Subcutaneous abdominal adipose tissue (tissue), 5 donors: ENCODE results near the gene RFX2.
"Not testable (repeated sequence)": the region's sequence is repeated elsewhere in the genome, so short reads cannot be mapped to it uniquely, and the experiment has no call there.

Experiments used
- H3K27ac ChIP-seq: one replicate; pipeline ENCODE4 v1.7.0; 2013; ENCODE audit warnings: low read depth, mild to moderate bottlenecking, inconsistent platforms, low read length, moderate library complexity
- H3K27me3 ChIP-seq, 5 donors: one replicate each; pipeline ENCODE4 v1.7.0; 2013; ENCODE audit warnings: low read length in 5 of 5, inconsistent platforms in 1 of 5; ENCODE audit not compliant: control insufficient read depth in 5 of 5, insufficient read depth in 4 of 5
- H3K36me3 ChIP-seq, 5 donors: one replicate each; pipeline ENCODE4 v1.7.0; 2013; ENCODE audit warnings: low read length in 5 of 5; ENCODE audit not compliant: control insufficient read depth in 5 of 5, insufficient read depth in 5 of 5
- H3K4me1 ChIP-seq, 5 donors: one replicate each; pipeline ENCODE4 v1.7.0; 2013; ENCODE audit warnings: low read length in 5 of 5, mild to moderate bottlenecking in 3 of 5, moderate library complexity in 1 of 5; ENCODE audit not compliant: control insufficient read depth in 5 of 5, insufficient read depth in 5 of 5
- H3K4me3 ChIP-seq, 5 donors: one replicate each; pipeline ENCODE4 v1.7.0; 2013; ENCODE audit warnings: low read length in 5 of 5, low read depth in 1 of 5
- H3K9ac ChIP-seq, 5 donors: one replicate each; pipeline ENCODE4 v1.7.0; 2013; ENCODE audit warnings: low read length in 5 of 5, mild to moderate bottlenecking in 4 of 5, moderate library complexity in 3 of 5
- H3K9me3 ChIP-seq, 5 donors: one replicate each; pipeline ENCODE4 v1.7.0; 2013; ENCODE audit warnings: low read length in 5 of 5; ENCODE audit not compliant: control insufficient read depth in 5 of 5
- donor health status: healthy.
- donor health status: healthy.
- donor health status: healthy.
- donor health status: healthy.
- donor health status: healthy.

Gene RFX2

DNA sequence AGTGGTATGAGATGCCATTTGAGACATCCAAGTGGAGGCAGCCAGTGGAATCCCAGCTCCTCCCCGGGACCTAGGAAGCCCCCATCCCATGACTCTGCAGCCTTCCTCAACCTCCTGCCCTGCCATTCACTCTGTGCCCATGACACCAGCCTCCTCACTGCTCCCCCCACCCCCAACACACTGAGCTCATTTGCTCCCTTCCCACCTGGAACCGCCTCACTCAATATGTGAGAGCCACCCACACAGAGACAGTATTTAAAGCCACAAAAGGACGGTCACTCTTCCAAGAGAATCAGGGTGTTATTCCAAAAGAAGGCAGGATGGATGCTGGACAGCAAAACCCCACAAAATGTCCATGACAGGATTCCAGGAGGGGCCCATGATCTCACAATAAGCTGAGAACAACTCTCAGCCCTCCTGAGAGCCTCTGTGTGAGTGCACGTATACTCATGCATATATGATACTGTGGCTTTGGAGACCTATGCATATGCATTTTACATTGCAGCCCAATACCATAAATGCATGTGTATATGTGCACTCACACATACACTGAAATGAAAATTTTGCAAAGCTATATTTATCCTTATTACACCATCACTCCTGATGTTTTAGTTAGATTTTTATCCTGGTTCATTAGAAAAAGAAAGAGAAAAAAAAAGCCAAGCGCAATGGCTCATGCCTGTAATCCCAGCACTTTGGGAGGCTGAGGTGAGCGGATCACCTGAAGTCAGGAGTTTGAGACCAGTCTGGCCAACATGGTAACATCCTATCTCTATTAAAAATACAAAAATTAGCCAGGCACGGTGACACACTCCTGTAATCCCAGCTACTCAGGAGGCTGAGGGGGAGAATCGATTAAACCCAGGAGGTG, 121.5 kb downstream of the RFX2 start:
- Histone ChIP-seq H3K36me3 (peaks cover 0 to 4% (median 0%) of the 10 kb centered on the region in 5 donors), H3K4me1 (peaks cover 0 to 15% (median 12%) of the 10 kb centered on the region in 5 donors), H3K27ac (no peak overlapping the region), H3K9me3 (peaks cover 0 to 3% (median 0%) of the 10 kb centered on the region in 5 donors), H3K4me3 (no peak overlapping the region), H3K9ac (no peak overlapping the region), H3K27me3 (peaks cover 0 to 3% (median 0%) of the 10 kb centered on the region in 5 donors)

DNA sequence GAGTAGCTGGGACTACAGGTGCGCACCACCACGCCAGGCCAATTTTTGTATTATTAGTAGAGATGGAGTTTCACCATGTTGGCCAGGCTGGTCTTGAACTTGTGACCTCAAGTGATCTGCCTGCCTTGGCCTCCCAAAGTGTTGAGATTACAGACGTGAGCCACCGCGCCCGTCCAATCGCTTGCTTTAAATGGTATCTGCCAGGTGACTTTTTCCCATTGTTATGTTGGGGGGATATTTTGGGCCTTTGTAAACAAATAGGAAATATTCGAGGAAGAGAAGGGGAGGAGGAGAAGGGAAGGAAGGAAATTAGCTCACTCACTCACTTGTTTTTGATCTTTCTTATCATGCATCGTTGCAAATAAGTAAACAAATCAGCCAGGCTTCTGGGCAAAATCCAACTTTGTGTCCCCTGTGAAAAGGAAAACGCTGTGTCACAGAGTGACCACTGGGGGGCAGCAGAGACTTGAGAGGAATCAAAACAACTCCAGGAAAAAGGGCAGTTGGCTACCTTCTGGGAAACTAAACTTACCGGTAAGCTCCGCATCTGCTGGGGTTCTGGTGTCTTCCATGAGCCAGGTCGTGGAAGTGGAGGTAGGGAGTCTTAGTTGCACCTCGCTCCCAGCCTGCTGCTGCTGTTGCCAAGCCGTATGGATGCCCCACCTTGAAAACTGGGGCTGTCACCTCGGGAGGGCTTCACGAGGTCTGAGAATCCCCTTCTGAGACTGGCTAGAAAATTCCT, 123.1 kb downstream of the RFX2 start:
- peaks cover 0 to 3% (median 0%) of the 10 kb centered on the region in 5 donors for H3K9me3 ChIP-seq
- H3K27me3 ChIP-seq = peaks cover 0 to 3% (median 0%) of the 10 kb centered on the region in 5 donors
- no peaks in the 10 kb centered on the region for H3K36me3 ChIP-seq
- H3K4me3 ChIP-seq = peak overlapping the region; percentile 48 to 73 (median 63)
- peak overlapping the region in 4 of 5 donors; percentile 6 to 67 (median 56) for H3K9ac ChIP-seq
- H3K27ac ChIP-seq = no peak overlapping the region
- peaks cover 0 to 15% (median 10%) of the 10 kb centered on the region in 5 donors for H3K4me1 ChIP-seq

DNA sequence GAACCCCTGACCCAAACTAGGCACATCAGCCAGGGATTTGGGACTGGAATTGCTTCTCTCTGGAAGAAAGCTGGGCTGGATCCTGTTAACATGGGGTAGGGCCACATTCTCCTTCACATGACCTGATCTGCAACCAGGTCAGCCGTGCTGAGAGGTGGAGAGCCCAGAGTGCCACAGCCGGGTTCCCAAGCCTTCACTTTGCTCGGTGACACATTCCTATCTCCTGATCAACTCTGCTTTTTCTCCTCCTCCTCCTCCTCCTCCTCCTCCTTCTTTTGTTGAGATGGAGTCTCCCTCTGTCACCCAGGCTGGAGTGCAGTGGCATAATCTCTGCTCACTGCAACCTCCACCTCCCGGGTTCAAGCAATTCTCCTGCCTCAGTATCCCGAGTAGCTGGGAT, 124.5 kb downstream of the RFX2 start:
- not testable (repeated sequence) for H3K27ac ChIP-seq, H3K9ac ChIP-seq, H3K36me3 ChIP-seq, H3K4me3 ChIP-seq, H3K9me3 ChIP-seq, H3K27me3 ChIP-seq
- peaks cover 0 to 15% (median 10%) of the 10 kb centered on the region in 5 donors for H3K4me1 ChIP-seq

- no peak overlapping the region for H3K4me3 ChIP-seq
Observed at GRCh38 chr19:5985098-5985783, 125.1 kb downstream of the RFX2 start.

GRCh38 chr19:5984600-5984999, 125.7 kb downstream of the RFX2 start:
- Histone ChIP-seq H3K9me3 (no peaks in the 10 kb centered on the region), H3K27me3 (peaks cover 0 to 3% (median 0%) of the 10 kb centered on the region in 5 donors), H3K4me1 (peaks cover under 1 to 15% (median 10%) of the 10 kb centered on the region in 5 donors), H3K36me3 (no peaks in the 10 kb centered on the region), H3K4me3 (no peak overlapping the region), H3K27ac (no peak overlapping the region), H3K9ac (no peak overlapping the region)

More at GRCh38 chr19:5985098-5985783, 125.1 kb downstream of the RFX2 start:
- H3K9me3 ChIP-seq = no peaks in the 10 kb centered on the region
- H3K27ac ChIP-seq = no peak overlapping the region
- no peaks in the 10 kb centered on the region for H3K36me3 ChIP-seq
- H3K27me3 ChIP-seq = peaks cover 0 to 3% (median 0%) of the 10 kb centered on the region in 5 donors
- no peak overlapping the region for H3K9ac ChIP-seq
- peaks cover 0 to 15% (median 10%) of the 10 kb centered on the region in 5 donors for H3K4me1 ChIP-seq

- H3K9me3 ChIP-seq = no peaks in the 10 kb centered on the region
- H3K27ac ChIP-seq = no peak overlapping the region
- H3K4me1 ChIP-seq = peaks cover 2 to 23% (median 17%) of the 10 kb centered on the region in 5 donors
- H3K36me3 ChIP-seq = no peaks in the 10 kb centered on the region
- H3K27me3 ChIP-seq = peaks cover 0 to 1% (median 0%) of the 10 kb centered on the region in 5 donors
- H3K4me3 ChIP-seq = no peak overlapping the region
- no peak overlapping the region for H3K9ac ChIP-seq
Observed at GRCh38 chr19:5983367-5983955, 126.8 kb downstream of the RFX2 start.

- Histone ChIP-seq H3K27me3 (no peaks in the 10 kb centered on the region), H3K9me3 (no peaks in the 10 kb centered on the region), H3K4me1 (peaks cover 6 to 49% (median 29%) of the 10 kb centered on the region in 5 donors), H3K9ac (peak overlapping the region in 4 of 5 donors; percentile 64 to 96 (median 83)), H3K36me3 (peaks cover 0 to 8% (median 5%) of the 10 kb centered on the region in 5 donors), H3K27ac (peak overlapping the region; percentile 72), H3K4me3 (peak overlapping the region; percentile 23 to 92 (median 61))
Observed at GRCh38 chr19:5978606-5979552, 131.4 kb downstream of the RFX2 start.

DNA sequence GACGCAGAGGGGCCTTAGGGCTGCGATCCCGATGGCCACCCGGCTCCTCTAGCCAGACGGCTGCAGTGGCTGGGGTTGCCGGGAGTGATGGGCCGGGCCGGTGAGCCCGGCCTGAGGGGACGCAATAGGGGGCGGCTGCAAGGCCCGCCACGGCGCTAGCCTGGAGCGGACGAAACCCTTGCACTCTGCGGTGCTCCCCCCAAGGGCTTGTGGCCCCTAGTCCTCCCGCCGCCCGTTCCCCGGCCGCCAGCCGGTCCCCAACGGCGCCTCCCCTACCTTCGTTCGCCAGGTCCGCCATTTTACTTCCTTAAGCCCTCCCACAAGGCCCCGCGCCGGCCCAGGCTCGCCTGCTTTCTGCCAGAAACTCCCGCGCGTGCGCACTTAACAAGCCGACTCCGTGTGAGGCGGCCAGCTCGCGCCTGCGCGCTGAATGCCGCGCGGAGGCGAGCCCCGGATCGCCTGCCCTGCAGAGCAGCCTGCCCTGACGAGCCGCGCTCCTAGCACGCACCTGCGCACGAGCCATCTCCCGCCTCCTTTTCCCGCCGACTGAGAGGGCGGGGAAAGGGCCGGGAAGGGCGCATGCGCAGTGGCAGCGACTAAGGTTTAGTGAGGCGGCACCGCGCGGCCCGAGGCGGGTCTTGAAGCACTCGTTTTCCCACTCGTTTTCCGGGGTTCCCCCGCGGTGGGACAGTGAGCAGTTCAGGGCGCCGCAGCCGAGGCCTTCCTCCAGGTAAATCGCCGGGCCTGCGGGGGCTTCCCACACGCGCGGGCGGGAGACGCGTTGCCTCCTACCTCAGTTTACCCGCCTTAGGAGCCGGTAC, 132.3 kb downstream of the RFX2 start, which contains the start of gene RANBP3:
Gene RANBP3, minus strand, starts transcription at position 356 of the 821 bp plus-strand sequence. Its CDS starts 58 bp downstream, at position 298.
- H3K27ac ChIP-seq = peak within 1 kb of the TSS; percentile 79
- no peaks in the 10 kb centered on the region for H3K27me3 ChIP-seq
- H3K4me3 ChIP-seq = peak within 1 kb of the TSS; percentile 78 to 92 (median 89)
- H3K36me3 ChIP-seq = peaks cover 0 to 15% (median 12%) of the 10 kb centered on the region in 5 donors
- H3K9ac ChIP-seq = peak within 1 kb of the TSS; percentile 69 to 98 (median 93)
- H3K9me3 ChIP-seq = no peaks in the 10 kb centered on the region
- peaks cover 6 to 44% (median 29%) of the 10 kb centered on the region in 5 donors for H3K4me1 ChIP-seq
